SJCRH30 (cell line): Measurements from ENCODE around the gene UCN2. TPM values are rescaled to one million over a fixed set of nuclear protein-coding genes. Genes with fewer than 3 reads are reported as not detected.
"Not testable (repeated sequence)": the region's sequence is repeated elsewhere in the genome, so short reads cannot be mapped to it uniquely, and the experiment has no call there.

ENCODE experiments used
- DNase-seq, 2 experiments: peaks; one replicate each; pipeline ENCODE4 v3.0.0-alpha.2; 2015 to 2020
- H3K27ac ChIP-seq: fragments of 250-450 bp; sonication (Bioruptor Pico); 2 replicates; pipeline ENCODE4 v1.5.1; 2020; ENCODE audit warnings: mild to moderate bottlenecking, moderate library complexity
- H3K27me3 ChIP-seq: fragments of 250-450 bp; sonication (Bioruptor Pico); 2 replicates; pipeline ENCODE4 v1.5.1; 2020; ENCODE audit warnings: mild to moderate bottlenecking, moderate library complexity
- H3K36me3 ChIP-seq: fragments of 250-450 bp; sonication (Bioruptor Pico); 2 replicates; pipeline ENCODE4 v1.5.1; 2020; ENCODE audit warnings: mild to moderate bottlenecking, moderate library complexity
- H3K4me1 ChIP-seq: fragments of 250-450 bp; sonication (Bioruptor Pico); 2 replicates; pipeline ENCODE4 v1.5.1; 2020; ENCODE audit warnings: mild to moderate bottlenecking, moderate library complexity
- H3K4me3 ChIP-seq: fragments of 250-450 bp; sonication (Bioruptor Pico); 2 replicates; pipeline ENCODE4 v1.5.1; 2020; ENCODE audit warnings: mild to moderate bottlenecking, moderate library complexity
- H3K9me3 ChIP-seq: fragments of 250-450 bp; sonication (Bioruptor Pico); replicated peaks from 2 replicates; pipeline ENCODE4 v1.5.1; 2020; ENCODE audit warnings: mild to moderate bottlenecking, moderate library complexity
- total RNA-seq: library from RNA; depleted of rRNA; stranded (reverse); fragments of >200 nt; shearing (Covaris generic); gene quantifications from 2 replicates; pipeline ENCODE4 v1.2.3, GENCODE V29; 2014

UCN2 gene
- total RNA-seq, 1 experiment from 2014 or later = 0.14 TPM

- Histone ChIP-seq H3K4me1 (peaks cover 32% of the 10 kb centered on the region), H3K27ac (peak overlapping the region; percentile 45)
- DNase-seq = peak; percentile 84 to 88
Observed at GRCh38 chr3:48561045-48561736, 2.4 kb downstream of the UCN2 start.

GRCh38 chr3:48560648-48561018, 2.9 kb downstream of the UCN2 start:
- Histone ChIP-seq H3K36me3 (no peaks in the 10 kb centered on the region), H3K4me1 (peaks cover 28% of the 10 kb centered on the region), H3K4me3 (peak overlapping the region; percentile 46), H3K9me3 (no peaks in the 10 kb centered on the region), H3K27me3 (no peaks in the 10 kb centered on the region), H3K27ac (no peak overlapping the region; the same call in 1 of the 2 replicates)
- peak; percentile 47 to 58 for DNase-seq

More at GRCh38 chr3:48561045-48561736, 2.4 kb downstream of the UCN2 start:
- Histone ChIP-seq H3K4me3 (peak overlapping the region; percentile 46), H3K9me3 (no peaks in the 10 kb centered on the region), H3K36me3 (no peaks in the 10 kb centered on the region), H3K27me3 (no peaks in the 10 kb centered on the region)

- Histone ChIP-seq H3K9me3 (no peaks in the 10 kb centered on the region), H3K4me3 (no peak overlapping the region), H3K27ac (no peak overlapping the region), H3K36me3 (no peaks in the 10 kb centered on the region), H3K27me3 (no peaks in the 10 kb centered on the region), H3K4me1 (peaks cover 15% of the 10 kb centered on the region)
- no peak for DNase-seq
Observed at GRCh38 chr3:48558493-48559134, 5.0 kb downstream of the UCN2 start.

- Histone ChIP-seq H3K27me3 (no peaks in the 10 kb centered on the region), H3K4me3 (peak within 1 kb of the TSS; percentile 62), H3K27ac (peak within 1 kb of the TSS; percentile 20; the same call in 1 of the 2 replicates), H3K4me1 (peaks cover 18% of the 10 kb centered on the region), H3K9me3 (no peaks in the 10 kb centered on the region), H3K36me3 (no peaks in the 10 kb centered on the region)
- peak; percentile 99 for DNase-seq
Observed at GRCh38 chr3:48556796-48557626, 6.6 kb downstream of the UCN2 start, which contains the start of gene PFKFB4. TSS of gene PFKFB4 (minus strand) at chr3:48556803. CDS start at chr3:48556777, 26 bp downstream.

- no peak overlapping the region for H3K27ac ChIP-seq
- H3K27me3 ChIP-seq = no peaks in the 10 kb centered on the region
- H3K4me1 ChIP-seq = peaks cover 19% of the 10 kb centered on the region
- DNase-seq = no peak
- no peaks in the 10 kb centered on the region for H3K9me3 ChIP-seq
- H3K36me3 ChIP-seq = no peaks in the 10 kb centered on the region
- H3K4me3 ChIP-seq = peak overlapping the region; percentile 62
Observed at GRCh38 chr3:48555949-48556795, 7.4 kb downstream of the UCN2 start.

GRCh38 chr3:48555231-48555948, 8.2 kb downstream of the UCN2 start:
- Histone ChIP-seq H3K4me1 (peaks cover 16% of the 10 kb centered on the region), H3K9me3 (no peaks in the 10 kb centered on the region), H3K36me3 (no peaks in the 10 kb centered on the region), H3K27me3 (no peaks in the 10 kb centered on the region), H3K4me3 (no peak overlapping the region), H3K27ac (no peak overlapping the region)
- no peak for DNase-seq

- Histone ChIP-seq H3K4me1 (peaks cover 14% of the 10 kb centered on the region), H3K36me3 (no peaks in the 10 kb centered on the region), H3K9me3 (no peaks in the 10 kb centered on the region), H3K27me3 (no peaks in the 10 kb centered on the region), H3K27ac (no peak overlapping the region), H3K4me3 (no peak overlapping the region)
- DNase-seq = no peak
Observed at GRCh38 chr3:48553886-48554845, 9.4 kb downstream of the UCN2 start.

GRCh38 chr3:48553361-48553760, 10.2 kb downstream of the UCN2 start:
- Histone ChIP-seq H3K4me1 (peaks cover 14% of the 10 kb centered on the region), H3K36me3 (no peaks in the 10 kb centered on the region), H3K27ac (no peak overlapping the region), H3K27me3 (no peaks in the 10 kb centered on the region), H3K9me3 (no peaks in the 10 kb centered on the region), H3K4me3 (no peak overlapping the region)
- no peak for DNase-seq

- no peaks in the 10 kb centered on the region for H3K9me3 ChIP-seq
- H3K4me1 ChIP-seq = peaks cover 14% of the 10 kb centered on the region
- peak; percentile 68 to 75 for DNase-seq
- peak overlapping the region; percentile 63 for H3K27ac ChIP-seq
- no peaks in the 10 kb centered on the region for H3K36me3 ChIP-seq
- H3K4me3 ChIP-seq = no peak overlapping the region
- no peaks in the 10 kb centered on the region for H3K27me3 ChIP-seq
Observed at GRCh38 chr3:48552111-48552951, 11.2 kb downstream of the UCN2 start.

- H3K27me3 ChIP-seq, H3K4me3 ChIP-seq, H3K9me3 ChIP-seq, H3K27ac ChIP-seq, DNase-seq, H3K36me3 ChIP-seq: not testable (repeated sequence)
- peaks cover 14% of the 10 kb centered on the region for H3K4me1 ChIP-seq
Observed at GRCh38 chr3:48551651-48552050, 11.9 kb downstream of the UCN2 start.

- peak; percentile 78 to 90 for DNase-seq
- peaks cover 14% of the 10 kb centered on the region for H3K4me1 ChIP-seq
- H3K27me3 ChIP-seq = no peaks in the 10 kb centered on the region
- no peaks in the 10 kb centered on the region for H3K9me3 ChIP-seq
- H3K36me3 ChIP-seq = no peaks in the 10 kb centered on the region
- no peak overlapping the region for H3K4me3 ChIP-seq
- H3K27ac ChIP-seq = no peak overlapping the region
Observed at GRCh38 chr3:48548729-48549705, 14.6 kb downstream of the UCN2 start.
